GM21737 (cell line): ENCODE results near the gene LDLRAD4.

Experiments used
- ATAC-seq: cut with Tn5 transposase; IDR thresholded peaks from one replicate; pipeline ENCODE4 v1.9.1; 2021; ENCODE audit warnings: mild to moderate bottlenecking, moderate library complexity; ENCODE audit not compliant: unreplicated experiment

Gene LDLRAD4

GRCh38 chr18:13366962-13367892 lies 148.7 kb downstream of the LDLRAD4 start:
- no peak for ATAC-seq

GRCh38 chr18:13368080-13368813 lies 149.7 kb downstream of the LDLRAD4 start:
- ATAC-seq, result no peak

GRCh38 chr18:13369353-13369752 lies 150.8 kb downstream of the LDLRAD4 start:
- no peak for ATAC-seq

- ATAC-seq, result no peak
Measured at GRCh38 chr18:13369756-13370510, 151.4 kb downstream of the LDLRAD4 start.

GRCh38 chr18:13370995-13371625 lies 152.6 kb downstream of the LDLRAD4 start:
- no peak for ATAC-seq

- ATAC-seq, result no peak
Measured at GRCh38 chr18:13371689-13372418, 153.3 kb downstream of the LDLRAD4 start.

GRCh38 chr18:13372531-13372951 lies 154.0 kb downstream of the LDLRAD4 start:
- ATAC-seq, result no peak

- no peak for ATAC-seq
Measured at GRCh38 chr18:13374096-13374467, 155.5 kb downstream of the LDLRAD4 start.

GRCh38 chr18:13374468-13375301 lies 156.1 kb downstream of the LDLRAD4 start:
- ATAC-seq, result peak; percentile 8

- peak; percentile 85 for ATAC-seq
Measured at GRCh38 chr18:13375302-13376255, 157.0 kb downstream of the LDLRAD4 start.

- ATAC-seq, result no peak
Measured at GRCh38 chr18:13376298-13376840, 157.8 kb downstream of the LDLRAD4 start.

- ATAC-seq, result no peak
Measured at GRCh38 chr18:13376841-13377351, 158.3 kb downstream of the LDLRAD4 start.

- ATAC-seq, result no peak
Measured at GRCh38 chr18:13377496-13377895, 158.9 kb downstream of the LDLRAD4 start.

- ATAC-seq, result no peak
Measured at GRCh38 chr18:13378150-13378549, 159.6 kb downstream of the LDLRAD4 start.

- ATAC-seq, result no peak
Measured at GRCh38 chr18:13379062-13379865, 160.7 kb downstream of the LDLRAD4 start.

GRCh38 chr18:13379930-13380690 lies 161.6 kb downstream of the LDLRAD4 start:
- ATAC-seq, result no peak
